Activated CD8-positive, alpha-beta memory T cell treated with anti-CD3 and anti-CD28 coated beads for 24 hours (primary cell): ENCODE measurements around the gene RALGAPB.
A peak's percentile ranks its signal among the peaks of the same experiment; 100 is the strongest.
"Not testable (repeated sequence)": the region's sequence is repeated elsewhere in the genome, so short reads cannot be mapped to it uniquely, and the experiment has no call there.

Source experiments
- DNase-seq: peaks from one replicate; pipeline ENCODE4 v3.0.0-alpha.2; 2020

The RALGAPB gene

DNA sequence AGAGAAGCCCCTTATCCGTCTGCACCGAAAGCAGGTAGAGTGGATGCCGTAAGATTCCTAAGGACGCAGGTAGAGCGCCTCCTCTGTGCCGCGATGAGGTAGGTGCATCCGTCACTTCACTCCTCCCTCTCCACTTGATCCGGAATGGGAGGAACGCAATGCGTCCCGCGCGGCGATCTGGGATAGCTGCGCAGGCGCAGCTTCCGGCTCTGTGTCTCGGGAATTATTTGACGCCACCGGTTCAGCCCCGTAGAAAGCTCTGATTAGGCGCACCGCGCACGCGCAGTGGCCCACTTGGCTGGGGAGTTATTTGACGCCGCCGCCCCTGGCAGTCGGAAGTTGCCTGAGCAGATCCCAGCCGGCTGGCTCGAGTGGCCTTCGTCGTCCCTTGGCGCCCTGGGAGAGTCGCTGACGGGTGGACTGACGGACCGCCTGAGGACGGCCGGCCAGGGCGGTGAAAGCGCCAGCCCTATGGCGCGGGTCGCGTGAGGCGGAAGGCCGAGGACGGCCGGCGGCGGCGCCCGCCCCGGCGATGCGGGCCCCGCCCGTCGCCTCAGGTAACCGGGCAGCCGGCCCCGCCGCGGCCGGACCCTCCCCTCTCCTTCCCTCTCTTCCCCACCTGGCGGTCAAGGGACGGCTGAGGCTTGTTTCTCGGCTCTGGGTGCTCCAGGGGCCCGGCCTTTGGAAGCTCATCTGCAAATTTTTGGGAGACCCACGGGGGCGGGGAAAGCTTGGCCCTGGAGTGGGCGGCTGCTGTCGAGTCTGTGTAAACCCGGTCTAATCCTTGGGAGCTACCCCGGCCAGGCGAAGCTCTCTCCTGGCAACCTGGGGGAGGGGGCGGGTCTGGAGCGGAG is at the start of gene RALGAPB:
Gene RALGAPB (plus strand): TSS at position 331 of the 854 bp plus-strand sequence. CDS start 15,590 bp downstream, outside the sequence.
- DNase-seq = peak; percentile 99

DNA sequence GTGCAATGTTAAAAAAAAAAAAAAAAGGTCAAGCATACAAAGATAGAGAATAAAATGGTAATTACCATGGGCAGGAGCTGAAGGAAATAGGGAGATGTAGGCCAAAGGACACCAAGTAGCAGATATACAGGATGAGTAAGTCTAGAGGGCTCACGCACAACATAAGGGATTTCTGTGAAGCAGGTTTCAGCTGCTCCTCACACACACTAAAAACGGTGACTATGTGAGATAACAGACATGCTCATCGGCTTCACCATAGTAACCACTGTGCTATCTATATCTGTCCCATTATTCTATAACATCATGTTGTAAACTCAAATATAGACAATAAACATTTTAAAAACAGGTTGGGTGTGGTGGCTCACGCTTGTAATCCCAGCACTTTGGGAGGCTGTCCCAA is 49.1 kb upstream of the RALGAPB start:
- no peak for DNase-seq

- no peak for DNase-seq
These were observed 48.2 kb upstream of the RALGAPB start for GRCh38 chr20:38424401-38424800.

DNA sequence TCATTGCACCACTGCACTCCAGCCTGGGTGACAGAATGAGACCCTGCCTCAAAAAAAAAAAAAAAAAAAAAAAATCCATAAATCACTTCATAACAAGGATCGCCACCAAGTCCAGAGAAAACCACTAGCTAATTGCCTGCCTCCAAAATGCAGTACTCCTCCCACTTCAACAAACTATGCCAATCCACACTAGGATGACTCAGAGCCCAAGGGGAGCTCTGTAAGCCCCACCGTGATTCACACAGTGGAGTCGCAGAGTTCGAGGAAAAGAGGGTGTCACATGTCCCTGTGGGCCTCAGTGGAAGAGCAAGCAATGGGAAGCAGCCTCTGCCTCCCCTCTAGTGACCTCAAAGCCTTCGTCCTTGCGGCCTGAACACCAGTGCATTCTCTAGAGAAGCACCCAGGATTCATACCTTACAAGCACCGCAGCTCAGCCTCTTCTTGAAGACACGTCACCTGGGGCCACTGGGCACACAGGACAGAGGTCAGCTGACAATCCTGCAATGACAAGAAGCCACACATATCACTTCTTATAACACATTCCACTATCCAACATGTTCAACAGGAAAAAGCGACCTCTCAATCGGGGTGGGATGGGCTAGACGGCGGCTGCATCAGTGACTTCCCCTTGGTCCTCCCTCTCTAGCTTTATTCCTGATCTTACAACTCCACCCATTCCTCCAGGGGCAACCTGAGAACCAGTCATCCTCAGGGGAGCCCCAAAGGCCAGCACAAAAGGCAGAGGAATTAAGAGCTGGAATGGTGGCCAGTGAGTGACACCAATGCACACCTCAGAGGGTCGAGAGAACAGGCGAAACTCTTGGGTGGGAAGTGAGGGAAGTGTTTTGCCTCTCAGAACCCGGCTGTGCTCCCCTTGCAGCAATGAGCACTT is 46.4 kb upstream of the RALGAPB start:
- no peak for DNase-seq

DNA sequence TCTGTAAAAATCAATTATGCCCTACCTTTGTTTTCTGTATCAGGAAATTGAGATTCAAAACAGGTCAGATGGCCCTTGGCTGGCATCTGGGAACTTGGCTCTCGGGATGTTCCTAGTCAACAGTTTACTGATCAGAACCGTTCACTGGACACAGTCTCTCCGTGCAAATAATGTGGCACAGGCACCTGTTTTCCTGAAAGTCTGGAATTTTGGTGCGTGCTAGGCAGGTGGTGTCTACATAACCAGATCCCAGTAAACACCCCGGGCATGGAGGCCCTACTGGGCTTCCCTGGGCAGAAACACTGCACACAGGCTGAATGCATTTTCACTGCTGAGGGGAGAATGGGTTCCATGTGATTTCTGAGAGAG is 45.0 kb upstream of the RALGAPB start:
- no peak for DNase-seq

DNA sequence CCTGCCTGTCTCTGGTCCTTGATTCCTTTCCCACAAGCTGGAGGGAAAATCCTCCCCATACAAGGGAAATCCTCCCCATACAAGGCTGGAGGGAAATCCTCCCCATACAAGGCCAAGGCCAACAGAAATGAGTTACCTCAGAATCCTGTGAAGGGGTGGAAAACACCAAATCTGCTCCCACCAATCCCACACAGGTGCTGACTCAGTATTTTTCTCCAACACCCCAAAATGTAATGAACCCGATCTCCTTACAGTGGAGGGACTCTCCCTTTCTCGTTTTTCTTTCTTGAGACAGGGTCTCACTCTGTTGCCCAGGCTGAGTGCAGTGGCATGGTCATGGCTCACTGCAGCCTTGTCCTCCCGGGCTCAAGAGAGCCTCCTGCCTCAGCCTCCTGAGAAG is 43.8 kb upstream of the RALGAPB start:
- no peak for DNase-seq

DNA sequence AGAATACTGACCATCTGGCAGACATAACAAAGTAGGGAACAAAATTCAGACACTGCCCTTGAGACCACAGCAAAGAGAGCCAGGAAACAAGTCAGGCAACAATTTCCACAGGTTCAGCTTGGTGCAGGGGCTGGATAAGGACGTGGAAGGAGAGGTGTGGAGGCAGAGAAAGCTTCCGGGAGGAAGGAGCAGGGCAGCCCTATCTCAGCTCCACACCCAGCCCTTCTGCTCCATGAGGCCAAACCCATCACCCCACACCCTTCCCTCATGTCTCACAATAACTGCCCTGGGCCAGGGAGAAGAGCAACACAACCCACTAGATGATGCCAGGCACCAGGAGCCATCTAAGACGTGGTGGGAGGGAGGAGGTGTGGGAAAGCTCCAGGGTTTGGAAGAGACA is 43.3 kb upstream of the RALGAPB start:
- DNase-seq = no peak

DNA sequence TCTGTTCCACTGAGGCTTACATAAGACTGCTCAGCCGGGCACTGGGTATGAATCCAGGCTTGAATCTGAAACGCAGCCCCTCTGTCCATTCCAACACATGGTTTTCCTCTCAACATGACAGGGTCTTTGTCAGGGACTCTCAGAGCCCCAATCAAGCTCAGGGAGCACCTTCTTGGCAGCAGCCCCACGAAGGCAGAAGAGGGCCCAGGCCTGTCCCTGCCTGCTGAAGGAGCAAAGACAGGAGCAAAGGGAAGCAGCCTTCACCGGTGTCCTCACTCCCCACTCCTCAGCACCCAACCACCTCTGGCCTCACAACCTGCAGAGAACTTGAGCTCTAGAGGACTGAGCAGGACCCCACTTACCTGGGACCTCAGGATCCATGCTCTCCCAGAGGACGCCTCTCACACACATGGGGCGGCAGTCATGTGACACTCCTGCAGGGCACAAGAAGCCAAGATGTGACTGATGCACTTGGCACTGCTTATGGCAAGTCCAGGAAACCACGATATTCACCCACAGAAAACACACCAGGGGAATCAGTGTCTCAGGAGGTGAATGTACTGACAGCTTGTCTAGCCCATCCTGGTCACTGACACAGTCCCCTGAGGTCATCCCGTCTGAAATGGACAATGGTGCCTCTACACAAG is 41.8 kb upstream of the RALGAPB start:
- DNase-seq = no peak

DNA sequence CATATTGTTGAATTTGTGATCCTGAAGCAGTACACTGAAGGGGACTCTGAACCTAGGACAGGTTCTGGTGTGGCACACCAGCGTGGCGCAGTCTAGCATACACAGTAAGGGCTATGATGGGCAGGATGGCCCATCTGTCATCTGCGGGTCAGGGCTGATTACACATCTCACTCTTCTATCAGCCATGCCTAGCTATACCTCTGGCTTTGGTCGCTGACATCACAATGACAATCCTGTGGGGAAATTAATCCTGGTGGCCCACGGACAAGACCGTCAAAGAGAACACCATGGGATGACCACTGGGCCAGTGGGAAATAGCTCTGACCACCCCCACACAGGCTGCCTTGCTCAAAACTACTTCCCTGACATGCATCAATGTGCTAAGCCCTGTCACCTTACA is 40.4 kb upstream of the RALGAPB start:
- DNase-seq = no peak

- DNase-seq = not testable (repeated sequence)
These were observed 39.8 kb upstream of the RALGAPB start for GRCh38 chr20:38432870-38433269.

DNA sequence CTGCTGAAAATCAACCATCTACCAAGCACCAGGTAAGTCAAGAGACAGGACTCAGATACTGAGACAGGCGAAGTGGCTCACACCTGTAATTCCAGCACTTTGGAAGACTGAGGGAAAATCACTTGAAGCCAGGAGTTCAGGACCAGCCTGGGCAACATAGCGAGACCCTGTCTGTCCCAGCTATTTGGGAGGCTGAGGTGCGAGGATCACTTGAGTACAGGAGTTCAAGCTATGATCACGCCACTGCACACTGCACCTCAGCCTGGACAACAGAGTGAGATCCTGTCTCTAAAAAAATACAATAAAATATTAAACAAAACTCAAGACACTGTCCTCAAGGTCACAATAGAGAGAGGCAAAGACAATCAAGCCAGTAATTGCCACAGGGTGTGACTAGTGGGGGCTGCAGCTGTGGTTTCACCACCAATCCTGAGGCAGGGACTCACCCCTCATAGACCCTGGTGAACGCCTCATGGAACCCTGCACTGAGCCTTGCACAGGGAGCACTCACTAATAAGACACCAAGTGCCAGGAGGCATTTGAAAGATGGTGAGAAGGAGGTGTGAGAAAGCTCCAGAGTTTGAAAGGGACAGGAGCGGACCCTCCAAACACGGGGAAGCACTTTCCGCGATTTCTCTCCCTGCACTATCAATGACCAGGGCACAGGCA is 39.2 kb upstream of the RALGAPB start:
- DNase-seq = no peak

DNA sequence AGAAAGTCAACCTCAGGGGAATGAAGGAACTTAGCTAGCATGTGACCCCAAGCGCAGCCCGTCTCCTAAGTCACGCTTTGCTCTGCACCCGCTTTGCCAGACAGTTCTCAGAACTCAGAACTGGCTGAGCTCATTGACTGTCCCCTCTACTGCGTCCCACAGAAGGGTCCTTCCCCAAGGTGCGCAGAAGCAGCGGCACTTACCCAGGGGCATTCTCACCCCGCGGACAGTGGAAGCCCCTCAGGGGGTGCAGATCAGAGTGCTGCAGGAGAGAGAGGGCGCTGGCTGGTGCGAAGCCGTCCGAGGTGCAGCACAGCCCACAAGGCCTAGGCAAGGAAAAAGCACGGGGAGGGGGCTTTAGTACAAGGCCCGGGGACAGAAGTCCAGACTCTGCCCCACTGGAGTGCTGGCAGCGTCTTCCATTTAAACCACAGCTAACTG is 38.3 kb upstream of the RALGAPB start:
- DNase-seq = peak; percentile 81

GRCh38 chr20:38434770-38435554 is 37.7 kb upstream of the RALGAPB start, which contains the start of gene SNHG17:
TSS of gene SNHG17 (minus strand) at chr20:38435328.
- DNase-seq = peak; percentile 95

- DNase-seq = no peak
These were observed 37.1 kb upstream of the RALGAPB start for GRCh38 chr20:38435555-38435939.

- no peak for DNase-seq
These were observed 34.8 kb upstream of the RALGAPB start for GRCh38 chr20:38437796-38438195.

- DNase-seq = not testable (repeated sequence)
These were observed 31.5 kb upstream of the RALGAPB start for GRCh38 chr20:38441110-38441509.

- DNase-seq = no peak
These were observed 30.7 kb upstream of the RALGAPB start for GRCh38 chr20:38441916-38442315.

GRCh38 chr20:38445381-38445796 is 27.3 kb upstream of the RALGAPB start:
- DNase-seq = no peak

DNA sequence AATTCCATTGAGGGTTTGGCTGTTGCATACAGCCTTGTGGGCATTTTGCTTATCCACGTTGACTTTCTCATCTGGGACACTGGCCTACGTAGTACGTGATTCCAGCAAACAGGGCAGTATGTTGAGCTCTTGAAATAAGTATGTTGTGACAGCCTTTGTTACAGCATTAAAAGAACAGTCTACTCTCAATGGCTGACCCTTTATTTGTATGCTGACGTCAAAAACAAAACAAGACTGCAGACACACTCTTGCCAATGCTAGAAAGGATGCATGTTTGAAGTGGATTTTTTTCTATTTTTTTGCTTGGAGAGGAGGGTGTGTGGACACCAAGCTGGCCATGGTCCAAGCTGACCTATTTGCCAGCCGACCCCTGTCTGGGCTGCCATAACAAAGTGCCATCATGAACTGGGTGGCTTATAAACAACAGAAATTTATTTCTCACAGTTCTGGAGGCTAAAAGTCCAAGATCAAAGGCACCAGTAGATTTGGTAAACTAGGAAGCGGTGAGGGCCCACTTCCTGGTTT is 26.7 kb upstream of the RALGAPB start:
- DNase-seq = no peak

DNA sequence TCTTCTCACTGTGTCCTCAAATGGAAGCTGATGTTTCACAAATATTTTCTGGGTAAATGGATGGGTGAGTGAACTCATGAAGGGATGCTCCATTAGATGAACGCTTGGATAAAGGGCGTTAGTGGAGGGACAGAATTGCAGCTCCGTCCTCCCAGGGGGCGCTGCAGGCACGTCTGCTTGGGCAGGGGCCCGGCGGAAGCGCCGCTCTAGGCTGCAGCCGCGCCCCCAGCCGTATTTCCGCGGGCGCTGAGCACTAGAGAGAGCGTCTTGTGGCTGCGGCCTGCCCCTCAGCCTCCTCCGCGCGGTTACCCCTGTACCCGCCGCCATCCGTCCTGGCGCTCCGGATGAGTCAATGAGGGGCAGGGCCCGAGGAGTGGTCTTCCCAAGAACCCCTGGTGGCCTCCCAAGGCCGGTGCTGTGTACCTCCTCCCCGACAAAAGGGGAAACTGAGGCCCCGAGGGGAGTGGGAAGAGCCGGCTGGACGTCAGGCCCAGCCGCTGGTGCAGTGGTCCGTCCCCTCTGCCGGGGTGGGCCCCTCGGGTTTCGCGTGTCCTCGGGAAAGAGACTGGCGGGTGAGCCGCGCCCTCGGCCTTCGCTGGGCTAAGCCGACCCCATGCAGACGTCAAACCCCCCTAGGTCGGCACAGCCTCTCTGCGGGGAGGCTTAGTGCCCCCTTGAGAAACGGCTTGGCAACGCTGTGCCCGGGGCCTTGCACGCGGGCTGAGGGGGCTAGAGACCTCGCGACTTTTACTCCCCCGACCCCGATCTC is 26.0 kb upstream of the RALGAPB start:
- DNase-seq = peak; percentile 98

GRCh38 chr20:38447251-38447661 is 25.4 kb upstream of the RALGAPB start:
- DNase-seq = no peak
